Neural cell (in vitro differentiated cells): Measurements from ENCODE around the gene CENPW. TPM values are rescaled to one million over a fixed set of nuclear protein-coding genes. Genes with fewer than 3 reads are reported as not detected.

Source experiments
- H2AFZ ChIP-seq: fragments of 200-600, 300-800 bp; sonication (generic), shearing (Covaris generic); 2 replicates; pipeline ENCODE4 v1.6.0; 2014; ENCODE audit warnings: low read depth, mild to moderate bottlenecking, antibody characterized with exemption, low read length, moderate library complexity
- H3F3A ChIP-seq: fragments of 200-600 bp; shearing (Covaris generic); 2 replicates; pipeline ENCODE4 v1.6.1; 2016; ENCODE audit warnings: mild to moderate bottlenecking, moderate library complexity, mixed read lengths, antibody characterized with exemption, low read length; ENCODE audit not compliant: insufficient read depth, poor library complexity, severe bottlenecking
- H3K27ac ChIP-seq: fragments of 200-600, 300-800 bp; sonication (generic), shearing (Covaris generic); 2 replicates; pipeline ENCODE4 v1.5.1; 2014; ENCODE audit warnings: mild to moderate bottlenecking, low read length, moderate library complexity
- H3K27me3 ChIP-seq: fragments of 300-800, 200-600 bp; sonication (generic), shearing (Covaris generic); 2 replicates; pipeline ENCODE4 v1.6.0; 2014; ENCODE audit warnings: mild to moderate bottlenecking, low read depth, low read length, moderate library complexity; ENCODE audit not compliant: insufficient read depth
- H3K36me3 ChIP-seq: fragments of 300-800, 200-600 bp; sonication (generic), shearing (Covaris generic); 2 replicates; pipeline ENCODE4 v1.5.1; 2014; ENCODE audit warnings: mild to moderate bottlenecking, antibody characterized with exemption, low read length, moderate library complexity; ENCODE audit not compliant: insufficient read depth
- H3K4me2 ChIP-seq: fragments of 300-800, 200-600 bp; sonication (generic), shearing (Covaris generic); 2 replicates; pipeline ENCODE4 v1.6.0; 2014; ENCODE audit warnings: mild to moderate bottlenecking, low read length
- H3K4me3 ChIP-seq: fragments of 300-800, 200-600 bp; sonication (generic), shearing (Covaris generic); 2 replicates; pipeline ENCODE4 v1.5.1; 2014; ENCODE audit warnings: mild to moderate bottlenecking, low read length, moderate library complexity
- H3K79me2 ChIP-seq: fragments of 200-600 bp; shearing (Covaris generic); replicated peaks from 2 replicates; pipeline ENCODE4 v1.6.0; 2014; ENCODE audit warnings: mild to moderate bottlenecking, low read length, moderate library complexity; ENCODE audit not compliant: insufficient read depth
- H3K9ac ChIP-seq: fragments of 300-800, 200-600 bp; sonication (generic), shearing (Covaris generic); 2 replicates; pipeline ENCODE4 v1.6.1; 2016; ENCODE audit warnings: mild to moderate bottlenecking, low read length, mixed read lengths
- H3K9me2 ChIP-seq: fragments of 200-600 bp; shearing (Covaris generic); 2 replicates; pipeline ENCODE4 v1.6.1; 2016; ENCODE audit warnings: mild to moderate bottlenecking, low read length, mixed read lengths; ENCODE audit not compliant: insufficient read depth
- H3K9me3 ChIP-seq: fragments of 200-600, 300-800 bp; sonication (generic), shearing (Covaris generic); 2 replicates; pipeline ENCODE4 v1.6.1; 2016; ENCODE audit warnings: mild to moderate bottlenecking, mixed run types, low read length, moderate library complexity, mixed read lengths
- H4K20me1 ChIP-seq: fragments of 200-600 bp; shearing (Covaris generic); 2 replicates; pipeline ENCODE4 v1.6.1; 2016; ENCODE audit warnings: mild to moderate bottlenecking, mixed run types; ENCODE audit not compliant: insufficient read depth
- CTCF ChIP-seq: fragments of 450-650 bp; IDR thresholded peaks from 2 replicates; pipeline ENCODE4 v1.5.1; 2014; ENCODE audit warnings: antibody characterized with exemption, mild to moderate bottlenecking, moderate library complexity; ENCODE audit not compliant: poor library complexity, severe bottlenecking
- EP300 ChIP-seq: fragments of 450-650 bp; conservative IDR thresholded peaks from 2 replicates; pipeline ENCODE4 v1.6.1; 2014; ENCODE audit warnings: antibody characterized with exemption, mild to moderate bottlenecking, moderate library complexity; ENCODE audit not compliant: poor library complexity, severe bottlenecking
- EZH2 ChIP-seq: fragments of 200-600, 300-800 bp; shearing (Covaris generic), sonication (generic); IDR thresholded peaks from 2 replicates; pipeline ENCODE4 v1.6.1; 2014; ENCODE audit warnings: antibody characterized with exemption, low read length, borderline replicate concordance, mild to moderate bottlenecking; ENCODE audit not compliant: insufficient read depth, poor library complexity, severe bottlenecking
- MXI1 ChIP-seq: fragments of 450-650 bp; conservative IDR thresholded peaks from 2 replicates; pipeline ENCODE4 v1.6.1; 2014; ENCODE audit warnings: antibody characterized with exemption, mild to moderate bottlenecking; ENCODE audit not compliant: poor library complexity, severe bottlenecking
- POLR2AphosphoS5 ChIP-seq: IDR thresholded peaks from 2 replicates; pipeline ENCODE4 v1.6.1; 2012
- RAD21 ChIP-seq: fragments of 450-650 bp; conservative IDR thresholded peaks from 2 replicates; pipeline ENCODE4 v1.6.1; 2014; ENCODE audit warnings: antibody characterized with exemption, mild to moderate bottlenecking, moderate library complexity
- REST ChIP-seq: IDR thresholded peaks from 2 replicates; pipeline ENCODE4 v1.6.1; 2012; ENCODE audit warnings: borderline replicate concordance
- SMC3 ChIP-seq: fragments of 450-650 bp; conservative IDR thresholded peaks from 2 replicates; pipeline ENCODE4 v1.6.1; 2014; ENCODE audit warnings: antibody characterized with exemption, mild to moderate bottlenecking, moderate library complexity; ENCODE audit not compliant: poor library complexity
- TAF1 ChIP-seq: IDR thresholded peaks from 2 replicates; pipeline ENCODE4 v1.6.1; 2012; ENCODE audit warnings: low read depth
- polyA plus RNA-seq: library from polyadenylated mRNA; depleted of rRNA; stranded (reverse); fragments of >200 nt; gene quantifications from 2 replicates; pipeline ENCODE4 v1.2.3, GENCODE V29; 2014

The CENPW gene
- polyA plus RNA-seq, 1 donor from 2014 or later, result 1.3 TPM

GRCh38 chr6:126352514-126352913 is 12.6 kb downstream of the CENPW start:
- H4K20me1 ChIP-seq, result no peaks in the 10 kb centered on the region
- H3F3A ChIP-seq, result no peaks in the 10 kb centered on the region
- H3K27me3 ChIP-seq, result no peaks in the 10 kb centered on the region
- H3K79me2 ChIP-seq, result no peaks in the 10 kb centered on the region
- no peak overlapping the region for H3K4me2 ChIP-seq
- no peaks in the 10 kb centered on the region for H3K9me3 ChIP-seq
- no peak overlapping the region for H3K9ac ChIP-seq
- H3K27ac ChIP-seq, result no peak overlapping the region
- no peaks in the 10 kb centered on the region for H3K9me2 ChIP-seq
- H3K4me3 ChIP-seq, result no peak overlapping the region
- no peak for TF ChIP-seq EP300
- no peak for TF ChIP-seq MXI1
- TF ChIP-seq TAF1, result no peak
- TF ChIP-seq POLR2AphosphoS5, result no peak
- no peak for TF ChIP-seq REST
- TF ChIP-seq EZH2, result no peak
- no peak for TF ChIP-seq CTCF
- TF ChIP-seq RAD21, result no peak
- no peak for TF ChIP-seq SMC3
- no peak overlapping the region for H2AFZ ChIP-seq
- no peaks in the 10 kb centered on the region for H3K36me3 ChIP-seq

GRCh38 chr6:126356526-126356925 is 16.6 kb downstream of the CENPW start:
- H3K9me3 ChIP-seq, result no peaks in the 10 kb centered on the region
- no peak for TF ChIP-seq TAF1
- TF ChIP-seq REST, result no peak
- no peak for TF ChIP-seq CTCF
- TF ChIP-seq EZH2, result no peak
- no peak for TF ChIP-seq SMC3
- TF ChIP-seq POLR2AphosphoS5, result no peak
- TF ChIP-seq RAD21, result no peak
- TF ChIP-seq EP300, result no peak
- TF ChIP-seq MXI1, result no peak

More at GRCh38 chr6:126356526-126356925, 16.6 kb downstream of the CENPW start:
- H3F3A ChIP-seq, result no peaks in the 10 kb centered on the region
- H3K4me3 ChIP-seq, result no peak overlapping the region
- H4K20me1 ChIP-seq, result no peaks in the 10 kb centered on the region
- no peak overlapping the region for H3K4me2 ChIP-seq
- no peaks in the 10 kb centered on the region for H3K79me2 ChIP-seq
- H3K27ac ChIP-seq, result no peak overlapping the region
- H3K27me3 ChIP-seq, result no peaks in the 10 kb centered on the region
- H2AFZ ChIP-seq, result no peak overlapping the region
- no peaks in the 10 kb centered on the region for H3K36me3 ChIP-seq
- H3K9me2 ChIP-seq, result no peaks in the 10 kb centered on the region
- no peak overlapping the region for H3K9ac ChIP-seq
